Spleen (tissue), 7 donors: ENCODE data around the gene ADORA3.

Source experiments
- CTCF ChIP-seq, 11 experiments: fragments of 200-600 bp in 7 of 11; fragments of 450-650 bp in 4 of 11; sonication (generic) in 4 of 11; IDR thresholded peaks in 8 of 11; conservative IDR thresholded peaks in 3 of 11; 1 replicate in 7 of 11; 2 replicates in 4 of 11; pipeline versions ENCODE4 v1.4.0 to v1.8.0; 2016 to 2021; ENCODE audit warnings: antibody characterized with exemption in 11 of 11, inconsistent platforms in 4 of 11, mild to moderate bottlenecking in 1 of 11
- POLR2A ChIP-seq, 3 donors: fragments of 450-650 bp; IDR thresholded peaks; one replicate each; pipeline ENCODE4 v1.5.1; 2017; ENCODE audit warnings: antibody characterized with exemption in 3 of 3, mild to moderate bottlenecking in 1 of 3
- donor health status: DM: no; HTN: no; CAD: no; lungs with moderate emphysema.
- donor health status: DM: no; HTN: no; CAD: no.
- donor health status: DM: no; HTN: no; CAD: no.

- TF ChIP-seq CTCF (IDR thresholded peaks at IDR 0.05 in 8 of 11, conservative IDR thresholded peaks at IDR 0.05 in 3 of 11) (no peak), POLR2A (IDR thresholded peaks at IDR 0.05) (no peak)
Observed at GRCh38 chr1:111480674-111481073, 22.8 kb downstream of the ADORA3 start.
